Measurements from ENCODE around the gene CD72. TPM values are rescaled to one million over a fixed set of nuclear protein-coding genes. Genes with fewer than 3 reads are reported as not detected.

The CD72 gene
- total RNA-seq, 1 experiment from 2014 or later = 0.15 TPM

- Histone ChIP-seq H3K9ac (ENCODE audit: low read length) (peak overlapping the region; percentile 42; the same call in 1 of the 2 replicates), H3K79me2 (ENCODE audit: low read length) (peaks cover 14% of the 10 kb centered on the region), H3K36me3 (ENCODE audit: low read depth, low read length) (no peaks in the 10 kb centered on the region; the same call in 1 of the 2 replicates), H3K9me3 (ENCODE audit: low read length) (no peaks in the 10 kb centered on the region), H3K4me2 (ENCODE audit: low read length) (peak overlapping the region; percentile 89), H3K4me1 (ENCODE audit: insufficient read depth, low read length) (peaks cover 16% of the 10 kb centered on the region), H4K20me1 (ENCODE audit: low read length) (no peaks in the 10 kb centered on the region), H2AFZ (ENCODE audit: low read length) (peak overlapping the region; percentile 95), H3K4me3 (ENCODE audit: low read length) (peak overlapping the region; percentile 69), H3F3A (ENCODE audit: low read length, unreplicated experiment) (peaks cover 3% of the 10 kb centered on the region), H3K9me2 (replicated peaks; ENCODE audit: low read length) (no peaks in the 10 kb centered on the region), H3K27me3 (ENCODE audit: low read length) (no peaks in the 10 kb centered on the region), H3K27ac (ENCODE audit: low read length) (peak overlapping the region; percentile 51)
- TSS peak; percentile 87 for BruUV-seq (replicated peaks)
- TF ChIP-seq CTCF (conservative IDR thresholded peaks at IDR 0.05; ENCODE audit: low read depth, low read length) (no peak), EZH2 (IDR thresholded peaks at IDR 0.05; ENCODE audit: low read length, unreplicated experiment) (no peak), EZH2phosphoT487 (IDR thresholded peaks at IDR 0.05; ENCODE audit: borderline replicate concordance, low read length) (no peak)
- DNase-seq (peak; percentile 30), ATAC-seq (no peak)
- intact Hi-C loops (cut with micrococcal nuclease) = no loop called here
- CTCF ChIA-PET = interaction anchor here (0.6 to 1.0 kb wide), 5 partner anchors 25 to 346 kb away, joined by 3 to 11 read pairs (median 4); no protein-coding TSS in a partner anchor
- POLR2A ChIA-PET (ENCODE audit: unreplicated experiment) = interaction anchor here (0.5 kb wide), 1 partner anchor 54 kb away, joined by 4 read pairs; the partner anchor contains the start of genes CCDC107 and RMRP
Measured at GRCh38 chr9:35603506-35603985, 14.7 kb downstream of the CD72 start.

GRCh38 chr9:35599763-35600604 lies 18.2 kb downstream of the CD72 start:
- intact Hi-C loops (cut with micrococcal nuclease) = no loop called here
- no peaks in the 10 kb centered on the region for H3K36me3 ChIP-seq (ENCODE audit: low read depth, low read length)
- POLR2A ChIA-PET (ENCODE audit: unreplicated experiment) = no interaction called here

More at GRCh38 chr9:35599763-35600604, 18.2 kb downstream of the CD72 start:
- Histone ChIP-seq H3K4me1 (ENCODE audit: insufficient read depth, low read length) (peaks cover 8% of the 10 kb centered on the region), H4K20me1 (ENCODE audit: low read length) (no peaks in the 10 kb centered on the region), H3K27me3 (ENCODE audit: low read length) (no peaks in the 10 kb centered on the region), H3K9me2 (replicated peaks; ENCODE audit: low read length) (no peaks in the 10 kb centered on the region), H3K79me2 (ENCODE audit: low read length) (no peaks in the 10 kb centered on the region), H2AFZ (ENCODE audit: low read length) (no peak overlapping the region), H3K9ac (ENCODE audit: low read length) (no peak overlapping the region), H3K9me3 (ENCODE audit: low read length) (no peaks in the 10 kb centered on the region), H3K4me2 (ENCODE audit: low read length) (no peak overlapping the region), H3K27ac (ENCODE audit: low read length) (no peak overlapping the region), H3F3A (ENCODE audit: low read length, unreplicated experiment) (peaks cover 3% of the 10 kb centered on the region), H3K4me3 (ENCODE audit: low read length) (no peak overlapping the region)
- DNase-seq (no peak), ATAC-seq (no peak)
- CTCF ChIA-PET = interaction anchor here (0.6 kb wide), 1 partner anchor 46 kb away, joined by 4 read pairs; no protein-coding TSS in a partner anchor
- TF ChIP-seq CTCF (conservative IDR thresholded peaks at IDR 0.05; ENCODE audit: low read depth, low read length) = 0 out of 2 replicates have a peak, but pooled peaks have one; percentile 23
- no peak for TF ChIP-seq EZH2 (IDR thresholded peaks at IDR 0.05; ENCODE audit: low read length, unreplicated experiment)
- BruUV-seq (replicated peaks) = no TSS peak

Data from PC-3 (cell line).